GM21576 (cell line): ENCODE measurements around the gene KRT20.
"Not testable (repeated sequence)": the region's sequence is repeated elsewhere in the genome, so short reads cannot be mapped to it uniquely, and the experiment has no call there.

ENCODE experiments used
- ATAC-seq: cut with Tn5 transposase; IDR thresholded peaks from one replicate; pipeline ENCODE4 v1.9.1; 2021; ENCODE audit warnings: mild to moderate bottlenecking, moderate library complexity; ENCODE audit not compliant: unreplicated experiment

KRT20 gene

DNA sequence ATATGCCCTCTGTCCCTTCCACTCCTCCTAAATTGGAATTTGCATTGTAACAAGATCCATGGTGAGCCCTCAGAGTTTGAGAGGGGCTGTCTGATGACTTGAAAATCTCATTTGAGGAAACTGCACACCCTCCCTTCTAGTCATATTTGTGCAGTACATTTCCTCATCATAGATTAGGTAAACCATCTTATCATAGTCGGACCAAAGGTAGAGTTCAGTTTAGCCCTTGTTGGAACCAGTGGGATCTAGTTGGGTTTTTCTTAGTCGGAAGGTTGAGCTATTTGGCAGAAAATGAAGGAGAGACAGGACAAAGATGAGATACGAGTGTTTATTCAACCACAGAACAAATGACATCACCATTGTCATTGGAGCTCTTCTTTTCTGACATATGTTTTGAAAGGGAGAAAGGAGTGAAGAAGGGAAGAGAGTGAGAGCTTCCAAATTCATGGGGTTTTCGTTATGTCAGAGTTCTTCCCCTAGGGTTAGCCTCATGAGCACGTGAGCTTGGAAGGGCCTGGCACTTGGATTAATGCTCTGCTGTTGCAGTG, 15.8 kb upstream of the KRT20 start:
- no peak for ATAC-seq

- no peak for ATAC-seq
These were observed 11.9 kb upstream of the KRT20 start for GRCh38 chr17:40896916-40897455.

GRCh38 chr17:40895106-40895730, 10.2 kb upstream of the KRT20 start:
- ATAC-seq, result no peak

DNA sequence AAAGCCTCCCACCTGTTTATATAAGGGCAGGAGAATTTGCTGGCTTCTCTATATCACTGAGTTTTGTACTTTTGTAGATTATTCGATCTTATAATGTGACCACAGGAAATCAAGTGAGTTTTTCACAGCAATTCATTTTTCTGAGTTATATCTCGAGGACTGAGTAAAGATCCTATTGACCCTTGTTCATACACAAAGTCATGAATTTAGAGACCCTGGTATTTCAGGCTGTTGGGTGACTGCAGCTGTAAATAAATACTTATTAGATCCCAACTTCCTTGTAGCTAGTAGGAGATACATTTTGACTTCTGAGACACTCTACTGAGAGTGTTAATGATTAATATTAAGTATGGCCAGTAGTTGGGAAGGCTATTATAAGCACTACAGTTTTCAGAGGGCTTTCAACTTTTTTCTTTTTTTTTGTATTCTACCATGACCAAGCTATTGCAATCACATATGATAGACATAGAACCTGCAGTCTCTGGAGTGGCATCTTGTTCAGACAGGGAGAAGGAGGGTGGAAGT, 3.2 kb upstream of the KRT20 start:
- ATAC-seq, result no peak

DNA sequence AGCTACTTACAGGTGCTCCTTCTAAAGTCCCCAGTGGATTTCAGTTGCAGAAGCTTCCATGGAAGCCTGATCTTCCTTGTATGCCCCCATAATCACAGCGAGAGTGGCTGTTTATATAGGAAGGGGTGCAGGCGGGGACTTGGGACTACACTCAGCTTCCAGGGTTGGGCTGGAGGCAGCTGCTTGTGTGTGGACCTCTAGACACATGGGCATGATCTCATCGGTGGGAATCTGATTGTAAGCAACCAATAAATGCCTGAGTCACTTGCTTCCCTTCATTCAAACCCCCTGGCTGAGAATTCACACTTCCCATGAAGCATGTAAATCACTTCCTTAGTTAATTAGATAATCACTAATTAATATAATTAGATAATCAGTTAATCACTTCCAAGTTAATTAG, 1.0 kb upstream of the KRT20 start:
- ATAC-seq, result no peak

- no peak for ATAC-seq
These were observed 1.3 kb downstream of the KRT20 start for GRCh38 chr17:40883626-40884334.

GRCh38 chr17:40883031-40883430, 2.0 kb downstream of the KRT20 start:
- no peak for ATAC-seq

GRCh38 chr17:40879026-40879425, 6.0 kb downstream of the KRT20 start:
- no peak for ATAC-seq

- no peak for ATAC-seq
These were observed 7.0 kb downstream of the KRT20 start for GRCh38 chr17:40878044-40878443.

- no peak for ATAC-seq
These were observed 11.2 kb downstream of the KRT20 start for GRCh38 chr17:40873801-40874200.

DNA sequence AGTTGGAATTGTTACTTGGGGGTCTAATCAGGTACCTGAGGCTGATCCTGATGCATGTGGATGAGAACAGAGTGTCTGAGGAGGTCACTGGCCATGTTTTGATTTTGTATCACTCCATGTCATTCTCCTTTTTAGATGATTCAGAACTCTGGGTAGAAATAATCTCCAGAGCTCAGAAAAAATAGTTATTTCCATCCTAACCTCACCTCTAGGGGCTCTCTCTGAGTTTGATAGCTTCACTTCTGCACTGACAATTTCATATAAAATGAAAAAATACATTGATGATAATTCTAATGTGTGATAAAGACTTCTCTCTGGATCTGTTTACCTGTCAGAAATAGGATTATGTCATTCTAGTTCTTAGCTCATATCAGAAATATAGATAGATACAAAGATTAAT, 11.8 kb downstream of the KRT20 start:
- no peak for ATAC-seq

GRCh38 chr17:40872416-40872815, 12.6 kb downstream of the KRT20 start:
- ATAC-seq, result no peak

DNA sequence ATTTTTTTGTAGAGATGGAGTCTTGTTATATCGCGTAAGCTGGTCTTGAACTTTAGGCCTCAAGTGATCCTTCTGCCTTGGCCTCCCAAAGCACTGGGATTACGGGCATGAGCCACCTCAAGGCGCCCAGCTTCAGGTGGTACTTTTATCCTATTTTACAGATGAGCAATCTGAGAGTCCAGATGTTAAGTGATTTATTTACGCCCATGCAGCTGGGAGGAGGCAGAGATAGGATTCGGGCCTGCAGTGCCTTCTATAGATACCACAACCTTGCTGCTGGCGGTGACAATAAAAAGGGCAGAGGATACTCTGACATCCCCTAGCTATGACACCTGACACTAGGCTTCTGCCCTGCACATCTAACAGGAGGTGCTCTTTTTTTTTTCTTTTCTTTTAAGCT, 13.7 kb downstream of the KRT20 start:
- ATAC-seq, result no peak

DNA sequence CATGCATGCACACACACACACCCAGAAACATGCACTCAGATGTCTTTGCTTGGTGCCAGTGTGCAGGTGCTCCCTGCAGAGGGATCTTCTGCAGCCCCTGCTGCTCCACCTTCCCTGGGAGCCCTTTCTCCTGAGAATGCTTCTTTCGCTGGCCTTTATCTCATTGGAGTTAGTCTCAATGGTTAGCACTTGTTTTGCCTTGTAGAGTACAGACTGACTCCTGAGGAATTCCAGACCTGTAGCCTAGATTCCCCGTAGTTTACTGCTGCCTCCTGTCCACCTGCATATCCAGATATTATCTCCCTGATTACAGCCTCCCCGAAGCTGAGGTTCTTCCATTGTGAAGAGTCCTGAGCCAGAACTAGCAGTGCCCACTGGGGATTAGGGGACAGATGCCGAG, 14.9 kb downstream of the KRT20 start:
- no peak for ATAC-seq

DNA sequence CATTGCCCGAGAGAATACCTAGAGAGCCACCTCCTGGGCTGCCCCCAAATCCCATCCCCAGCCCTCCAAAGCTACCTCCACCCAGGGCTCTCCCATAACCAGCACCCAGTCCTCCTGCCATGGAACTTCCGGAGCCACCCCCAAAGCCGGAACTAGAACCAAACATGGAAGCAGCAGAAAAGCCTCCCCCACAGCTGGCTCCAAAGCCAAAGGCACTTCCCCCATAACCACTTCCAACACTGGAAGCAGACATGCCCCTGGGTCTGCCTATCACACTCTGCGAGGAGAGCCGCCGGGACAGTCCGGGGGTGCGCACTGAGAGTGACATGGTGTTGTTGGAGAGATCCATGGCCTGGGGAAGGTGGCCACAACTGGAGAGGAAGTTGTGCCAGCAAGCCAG, 18.2 kb downstream of the KRT20 start, which contains the start of gene KRT12:
TSS of gene KRT12 (minus strand) at position 386 of the 400 bp plus-strand sequence. CDS start at position 349, 37 bp downstream.
- no peak for ATAC-seq

- ATAC-seq, result no peak
These were observed 20.2 kb downstream of the KRT20 start for GRCh38 chr17:40864661-40865390.

- ATAC-seq, result no peak
These were observed 21.9 kb downstream of the KRT20 start for GRCh38 chr17:40862985-40863733.

GRCh38 chr17:40859536-40859935, 25.5 kb downstream of the KRT20 start:
- ATAC-seq, result no peak

DNA sequence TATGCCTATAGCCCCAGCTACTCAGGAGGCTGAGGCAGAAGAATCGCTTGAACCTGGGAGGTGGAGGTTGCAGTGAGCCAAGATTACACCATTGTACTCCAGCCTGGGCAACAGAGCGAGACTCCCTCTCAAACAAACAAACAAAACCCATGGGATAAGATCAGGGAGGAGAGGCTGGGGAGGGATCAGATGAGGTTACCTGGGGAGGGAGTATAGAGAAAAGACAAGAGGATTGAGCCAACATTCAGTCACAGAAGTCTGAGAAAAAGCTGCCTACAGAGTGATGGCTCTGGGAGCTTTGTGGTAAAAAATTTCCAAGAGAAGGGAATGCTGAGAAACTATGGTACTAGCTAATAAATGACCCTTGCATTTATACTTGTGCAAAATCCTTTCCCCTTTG, 26.4 kb downstream of the KRT20 start:
- ATAC-seq, result not testable (repeated sequence)

GRCh38 chr17:40857535-40857934, 27.5 kb downstream of the KRT20 start:
- no peak for ATAC-seq
